ENCODE results near the gene ABHD2. TPM values are rescaled to one million over a fixed set of nuclear protein-coding genes. Genes with fewer than 3 reads are reported as not detected.
"Not testable (repeated sequence)": the region's sequence is repeated elsewhere in the genome, so short reads cannot be mapped to it uniquely, and the experiment has no call there.

The ABHD2 gene
- total RNA-seq, 2 experiments from 2014 or later = 16.1 to 22.8 TPM

DNA sequence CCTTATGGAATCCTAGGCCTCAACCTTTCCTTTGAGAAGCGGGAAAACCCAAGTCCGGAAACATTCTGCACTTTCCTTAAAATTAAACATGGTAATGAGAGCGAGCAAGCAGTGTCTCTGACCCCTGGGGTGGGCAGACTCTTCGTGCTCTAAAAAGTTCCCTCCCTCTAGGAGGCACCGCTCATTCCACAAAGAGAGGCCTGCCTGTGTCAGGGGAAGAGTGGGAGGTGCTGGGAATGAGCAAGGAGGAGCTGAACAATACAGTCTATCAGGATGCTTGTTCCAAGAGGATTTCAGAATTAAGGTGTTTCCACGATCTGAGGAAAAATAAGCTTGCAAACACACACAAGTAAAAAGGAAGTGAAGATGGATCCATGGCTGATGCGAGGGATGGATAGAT, 139.2 kb downstream of the ABHD2 start:
- H3K79me2 ChIP-seq (ENCODE audit: insufficient read depth, low read depth, low read length) = no peaks in the 10 kb centered on the region
- no peak overlapping the region for H2AFZ ChIP-seq (ENCODE audit: low read length)
- no peak for DNase-seq (ENCODE audit: low spot score)
- no peak for TF ChIP-seq EZH2phosphoT487 (IDR thresholded peaks at IDR 0.05; ENCODE audit: borderline replicate concordance, low read depth, low read length)
- no peak for TF ChIP-seq CTCF (conservative IDR thresholded peaks at IDR 0.05; ENCODE audit: low read length)
- ChIA-PET POLR2A (interaction anchor here (0.6 kb wide), 1 partner anchor 10 kb away, joined by 3 read pairs; no protein-coding TSS in a partner anchor), CTCF (ENCODE audit: unreplicated experiment) (no interaction called here)
- H3K4me1 ChIP-seq (ENCODE audit: insufficient read depth, low read length, poor library complexity, severe bottlenecking) = no peaks in the 10 kb centered on the region
- no peak overlapping the region for H3K4me2 ChIP-seq (ENCODE audit: low read length)
- H3K4me3 ChIP-seq (ENCODE audit: low read depth, low read length, poor library complexity, severe bottlenecking) = no peak overlapping the region
- no peaks in the 10 kb centered on the region for H3K36me3 ChIP-seq (ENCODE audit: insufficient read depth, low read length)
- intact Hi-C loops (cut with micrococcal nuclease; ENCODE audit: unreplicated experiment) = no loop called here
- no peak overlapping the region for H3K27ac ChIP-seq (ENCODE audit: low read depth, low read length, poor library complexity, severe bottlenecking)
- no peaks in the 10 kb centered on the region for H3K9me2 ChIP-seq (ENCODE audit: insufficient read depth, low read length)
- no TSS peak for BruUV-seq (replicated peaks)
- H3K9me3 ChIP-seq (ENCODE audit: low read length) = no peaks in the 10 kb centered on the region
- no peaks in the 10 kb centered on the region for H4K20me1 ChIP-seq (ENCODE audit: insufficient read depth, low read length)

GRCh38 chr15:89230277-89230676, 142.0 kb downstream of the ABHD2 start:
- no peak for DNase-seq (ENCODE audit: low spot score)
- Histone ChIP-seq H3K9me2 (ENCODE audit: insufficient read depth, low read length) (no peaks in the 10 kb centered on the region), H3K4me2 (ENCODE audit: low read length) (no peak overlapping the region), H3K36me3 (ENCODE audit: insufficient read depth, low read length) (no peaks in the 10 kb centered on the region), H3K27ac (ENCODE audit: low read depth, low read length, poor library complexity, severe bottlenecking) (no peak overlapping the region), H4K20me1 (ENCODE audit: insufficient read depth, low read length) (no peaks in the 10 kb centered on the region), H2AFZ (ENCODE audit: low read length) (no peak overlapping the region), H3K4me3 (ENCODE audit: low read depth, low read length, poor library complexity, severe bottlenecking) (no peak overlapping the region), H3K9me3 (ENCODE audit: low read length) (no peaks in the 10 kb centered on the region), H3K79me2 (ENCODE audit: insufficient read depth, low read depth, low read length) (no peaks in the 10 kb centered on the region), H3K4me1 (ENCODE audit: insufficient read depth, low read length, poor library complexity, severe bottlenecking) (no peaks in the 10 kb centered on the region)
- BruUV-seq (replicated peaks) = no TSS peak
- POLR2A ChIA-PET = interaction anchor here (0.8 kb wide), 1 partner anchor 24 kb away, joined by 4 read pairs; no protein-coding TSS in a partner anchor
- intact Hi-C loops (cut with micrococcal nuclease; ENCODE audit: unreplicated experiment) = no loop called here
- CTCF ChIA-PET (ENCODE audit: unreplicated experiment) = interaction anchor here (0.7 kb wide), 1 partner anchor 24 kb away, joined by 4 read pairs; no protein-coding TSS in a partner anchor
- TF ChIP-seq CTCF (conservative IDR thresholded peaks at IDR 0.05; ENCODE audit: low read length) = 0 out of 2 replicates have a peak, but pooled peaks have one; percentile 25
- no peak for TF ChIP-seq EZH2phosphoT487 (IDR thresholded peaks at IDR 0.05; ENCODE audit: borderline replicate concordance, low read depth, low read length)

DNA sequence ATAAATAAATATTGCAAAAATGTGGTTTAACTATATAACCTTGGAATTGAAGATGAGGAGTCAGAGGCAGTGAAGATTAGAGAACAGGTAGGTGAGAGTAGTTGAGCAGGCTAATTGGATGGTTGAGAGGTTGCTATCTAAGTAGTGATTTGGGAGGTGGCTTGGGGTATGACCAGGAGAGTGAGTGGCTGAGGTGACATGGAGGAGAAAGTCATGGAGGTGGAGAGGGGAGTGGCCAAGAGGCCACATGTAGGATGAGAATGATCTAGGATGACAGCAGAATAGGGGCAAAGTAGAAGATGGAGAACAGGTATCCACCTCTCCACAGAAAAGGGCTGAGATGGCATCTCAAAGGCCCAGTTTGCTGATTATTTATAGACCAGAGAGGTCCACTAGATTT, 143.6 kb downstream of the ABHD2 start:
- H3K4me2 ChIP-seq (ENCODE audit: low read length) = no peak overlapping the region
- no peaks in the 10 kb centered on the region for H4K20me1 ChIP-seq (ENCODE audit: insufficient read depth, low read length)
- POLR2A ChIA-PET = interaction anchor here (0.7 to 1.2 kb wide), 2 partner anchors 13 to 33 kb away, joined by 3 to 5 read pairs; partner anchors contain the start of gene FANCI
- TF ChIP-seq EZH2phosphoT487 (IDR thresholded peaks at IDR 0.05; ENCODE audit: borderline replicate concordance, low read depth, low read length) (no peak), CTCF (conservative IDR thresholded peaks at IDR 0.05; ENCODE audit: low read length) (no peak)
- no peak for DNase-seq (ENCODE audit: low spot score)
- H3K4me3 ChIP-seq (ENCODE audit: low read depth, low read length, poor library complexity, severe bottlenecking) = no peak overlapping the region
- no peaks in the 10 kb centered on the region for H3K4me1 ChIP-seq (ENCODE audit: insufficient read depth, low read length, poor library complexity, severe bottlenecking)
- H3K9me3 ChIP-seq (ENCODE audit: low read length) = no peaks in the 10 kb centered on the region
- CTCF ChIA-PET (ENCODE audit: unreplicated experiment) = no interaction called here
- no peaks in the 10 kb centered on the region for H3K36me3 ChIP-seq (ENCODE audit: insufficient read depth, low read length)
- intact Hi-C loops (cut with micrococcal nuclease; ENCODE audit: unreplicated experiment) = no loop called here
- H3K79me2 ChIP-seq (ENCODE audit: insufficient read depth, low read depth, low read length) = no peaks in the 10 kb centered on the region
- H3K27ac ChIP-seq (ENCODE audit: low read depth, low read length, poor library complexity, severe bottlenecking) = no peak overlapping the region
- BruUV-seq (replicated peaks) = no TSS peak
- H2AFZ ChIP-seq (ENCODE audit: low read length) = no peak overlapping the region
- no peaks in the 10 kb centered on the region for H3K9me2 ChIP-seq (ENCODE audit: insufficient read depth, low read length)

GRCh38 chr15:89239883-89240810, 151.9 kb downstream of the ABHD2 start:
- H3K9me2 ChIP-seq (ENCODE audit: insufficient read depth, low read length); H3K4me2 ChIP-seq (ENCODE audit: low read length); H3K9me3 ChIP-seq (ENCODE audit: low read length); H3K4me3 ChIP-seq (ENCODE audit: low read depth, low read length, poor library complexity, severe bottlenecking); H3K79me2 ChIP-seq (ENCODE audit: insufficient read depth, low read depth, low read length); BruUV-seq (replicated peaks); H3K27ac ChIP-seq (ENCODE audit: low read depth, low read length, poor library complexity, severe bottlenecking); CTCF ChIA-PET (ENCODE audit: unreplicated experiment); H3K4me1 ChIP-seq (ENCODE audit: insufficient read depth, low read length, poor library complexity, severe bottlenecking); intact Hi-C loops (cut with micrococcal nuclease; ENCODE audit: unreplicated experiment); H3K36me3 ChIP-seq (ENCODE audit: insufficient read depth, low read length); DNase-seq (ENCODE audit: low spot score); H2AFZ ChIP-seq (ENCODE audit: low read length); H4K20me1 ChIP-seq (ENCODE audit: insufficient read depth, low read length): not testable (repeated sequence)
- POLR2A ChIA-PET = interaction anchor here (0.7 kb wide), 1 partner anchor 31 kb away, joined by 3 read pairs; no protein-coding TSS in a partner anchor

All from OCI-LY7 (cell line).